Astrocyte of the spinal cord (primary cell): Measurements from ENCODE around the gene IFT88.

Experiments used
- DNase-seq: peaks from one replicate; pipeline ENCODE4 v3.0.0; 2011; ENCODE audit warnings: low read depth, low spot score
- H3K4me3 ChIP-seq: 2 replicates; pipeline ENCODE4 v1.5.1; 2011; ENCODE audit warnings: low read depth, mild to moderate bottlenecking, low read length, moderate library complexity
- CTCF ChIP-seq: IDR thresholded peaks from 2 replicates; pipeline ENCODE4 v1.5.1; 2012; ENCODE audit warnings: low read depth, mild to moderate bottlenecking, low read length, inconsistent platforms
- in situ Hi-C: cut with HindIII; loops from 2 replicates; pipeline ENCODE4 v1.10.0; 2017; ENCODE audit warnings: low sequenced_read_pairs

IFT88 gene

GRCh38 chr13:20561741-20562140 is 5.2 kb upstream of the IFT88 start:
- no peak for DNase-seq

GRCh38 chr13:20565115-20565736 is 1.7 kb upstream of the IFT88 start:
- in situ Hi-C loops, result no loop called here
- DNase-seq, result no peak
- no peak overlapping the region for H3K4me3 ChIP-seq
- no peak for TF ChIP-seq CTCF

More at GRCh38 chr13:20561741-20562140, 5.2 kb upstream of the IFT88 start:
- in situ Hi-C loops, result no loop called here
- H3K4me3 ChIP-seq, result no peak overlapping the region
- TF ChIP-seq CTCF, result no peak

- no peak for TF ChIP-seq CTCF
- peak overlapping the region; percentile 71 for H3K4me3 ChIP-seq
- in situ Hi-C loops, result no loop called here
- no peak for DNase-seq
Measured at GRCh38 chr13:20566468-20566897, 474 bp upstream of the IFT88 start.

- TF ChIP-seq CTCF, result no peak
- in situ Hi-C loops, result no loop called here
- peak; percentile 1 for DNase-seq
- peak overlapping the region; percentile 71 for H3K4me3 ChIP-seq
Measured at GRCh38 chr13:20567881-20568528, 1.0 kb downstream of the IFT88 start.

- H3K4me3 ChIP-seq, result no peak overlapping the region
- DNase-seq, result no peak
- TF ChIP-seq CTCF, result no peak
- in situ Hi-C loops, result no loop called here
Measured at GRCh38 chr13:20570517-20570916, 3.6 kb downstream of the IFT88 start.

GRCh38 chr13:20571676-20572075 is 4.7 kb downstream of the IFT88 start:
- DNase-seq, result no peak
- TF ChIP-seq CTCF, result no peak
- in situ Hi-C loops, result no loop called here
- H3K4me3 ChIP-seq, result no peak overlapping the region
